ENCODE data around the gene ZNF438. TPM values are rescaled to one million over a fixed set of nuclear protein-coding genes. Genes with fewer than 3 reads are reported as not detected.

The ZNF438 gene
- total and polyA plus RNA-seq, 7 donors = 12.3 to 27.9 (median 20.7) TPM

DNA sequence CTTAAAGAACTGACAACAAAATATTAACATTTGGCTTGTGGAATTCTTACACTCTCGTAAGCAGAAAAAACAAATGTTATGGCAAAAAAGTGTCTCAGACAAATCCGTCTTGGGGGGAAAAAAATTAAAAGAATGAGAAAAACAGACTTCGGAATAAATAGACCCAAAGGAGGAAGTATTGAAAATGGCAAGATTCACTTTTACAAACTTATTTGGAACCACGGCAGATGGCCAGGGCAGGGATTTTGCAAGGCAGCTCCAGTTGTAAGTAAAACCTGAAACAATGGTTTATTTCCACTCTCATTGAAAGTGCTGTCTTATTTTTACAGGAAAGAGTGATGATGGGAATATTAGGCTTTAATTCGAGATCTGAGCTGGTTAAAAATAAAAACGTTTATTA lies 1.5 kb upstream of the ZNF438 start:
- no peak for ATAC-seq
- TF ChIP-seq, protein P1, sequence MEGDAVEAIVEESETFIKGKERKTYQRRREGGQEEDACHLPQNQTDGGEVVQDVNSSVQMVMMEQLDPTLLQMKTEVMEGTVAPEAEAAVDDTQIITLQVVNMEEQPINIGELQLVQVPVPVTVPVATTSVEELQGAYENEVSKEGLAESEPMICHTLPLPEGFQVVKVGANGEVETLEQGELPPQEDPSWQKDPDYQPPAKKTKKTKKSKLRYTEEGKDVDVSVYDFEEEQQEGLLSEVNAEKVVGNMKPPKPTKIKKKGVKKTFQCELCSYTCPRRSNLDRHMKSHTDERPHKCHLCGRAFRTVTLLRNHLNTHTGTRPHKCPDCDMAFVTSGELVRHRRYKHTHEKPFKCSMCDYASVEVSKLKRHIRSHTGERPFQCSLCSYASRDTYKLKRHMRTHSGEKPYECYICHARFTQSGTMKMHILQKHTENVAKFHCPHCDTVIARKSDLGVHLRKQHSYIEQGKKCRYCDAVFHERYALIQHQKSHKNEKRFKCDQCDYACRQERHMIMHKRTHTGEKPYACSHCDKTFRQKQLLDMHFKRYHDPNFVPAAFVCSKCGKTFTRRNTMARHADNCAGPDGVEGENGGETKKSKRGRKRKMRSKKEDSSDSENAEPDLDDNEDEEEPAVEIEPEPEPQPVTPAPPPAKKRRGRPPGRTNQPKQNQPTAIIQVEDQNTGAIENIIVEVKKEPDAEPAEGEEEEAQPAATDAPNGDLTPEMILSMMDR (IDR thresholded peaks at IDR 0.05) = no peak
- no peaks in the 10 kb centered on the region for H3K36me3 ChIP-seq (ENCODE audit: insufficient read depth in 1 of 2, low read depth in 1 of 2)
- H3K27ac ChIP-seq = peak overlapping the region; percentile 100
- WGBS, 3 donors = 35 to 54% (median 42%) methylated on average over 6 of the region's 6 CpGs
- H3K27me3 ChIP-seq (ENCODE audit: insufficient read depth in 3 of 3, low read length in 2 of 3) = no peaks in the 10 kb centered on the region
- peak; percentile 31 to 54 for DNase-seq
- intact Hi-C loops (cut with DNase I) = loop anchor here (2.0 to 10.0 kb wide), 5 partner anchors 61 to 569 kb away; partner anchors contain the start of gene ZEB1 (in 1 of the 2)
- peaks cover 35% of the 10 kb centered on the region for H3K4me1 ChIP-seq
- H3K4me3 ChIP-seq = peak overlapping the region; percentile 79
- no peaks in the 10 kb centered on the region for H3K9me3 ChIP-seq

DNA sequence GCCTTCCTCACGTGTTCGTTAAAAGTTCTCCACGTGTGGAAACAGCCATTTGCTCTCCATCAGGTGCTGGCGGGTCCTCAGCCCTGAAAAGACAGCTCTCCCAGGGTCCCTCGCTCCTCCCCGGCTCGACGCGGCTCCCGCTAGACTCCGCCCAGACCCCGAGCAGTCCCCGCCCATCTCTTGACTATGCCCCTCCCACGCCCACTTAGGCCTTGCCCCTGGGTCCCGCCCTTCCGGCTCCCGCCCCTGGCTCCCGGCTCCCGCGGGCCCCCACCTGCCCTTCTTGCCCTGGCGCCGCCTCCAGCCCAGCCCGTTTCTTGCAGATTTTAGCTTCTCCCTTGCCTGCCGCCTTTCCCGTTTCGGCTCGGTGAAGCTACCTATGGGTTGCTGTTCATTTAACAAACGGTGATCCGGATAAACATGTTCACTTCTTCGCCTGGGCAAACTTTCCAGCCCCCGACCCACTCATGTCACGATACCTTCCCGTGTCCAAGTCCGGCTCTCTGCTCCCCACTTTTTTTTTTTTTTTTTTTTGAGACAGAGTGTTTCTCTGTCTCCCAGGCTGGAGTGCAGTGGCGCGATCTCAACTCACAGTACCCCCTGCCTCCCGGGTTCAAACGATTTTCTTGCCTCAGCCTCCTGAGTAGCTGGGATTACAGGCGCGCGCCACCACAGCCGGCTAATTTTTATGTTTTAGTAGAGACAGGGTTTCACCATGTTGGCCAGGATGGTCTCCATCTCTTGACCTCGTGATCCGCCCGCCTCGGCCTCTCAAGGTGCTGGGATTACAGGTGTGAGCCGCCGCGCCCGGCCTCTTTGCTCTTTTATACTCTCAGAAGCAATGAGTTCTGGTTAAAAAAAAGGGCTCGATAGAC lies 830 bp upstream of the ZNF438 start:
- WGBS, 3 donors = 16 to 23% (median 19%) methylated on average over 51 of the region's 51 CpGs

DNA sequence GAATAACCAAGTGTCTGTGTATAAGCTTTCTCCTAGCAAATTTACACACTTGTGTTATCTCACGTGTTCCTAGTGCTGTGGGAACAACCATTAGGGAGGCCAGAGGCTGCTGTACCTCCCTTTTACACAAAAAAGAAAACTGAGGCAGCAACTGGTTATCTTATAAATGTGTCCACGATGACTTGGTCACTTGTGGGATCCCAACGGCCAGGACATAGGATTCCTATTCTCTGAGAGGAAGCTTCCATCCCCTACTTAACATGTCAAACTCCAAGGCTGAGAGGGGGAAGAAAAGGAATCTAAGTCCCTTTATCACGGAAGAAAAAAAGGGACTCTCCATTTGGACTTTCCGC lies 484 bp downstream of the ZNF438 start:
- TF ChIP-seq, protein P1 (IDR thresholded peaks at IDR 0.05) = no peak
- DNase-seq (no peak), ATAC-seq (no peak)
- no peaks in the 10 kb centered on the region for H3K27me3 ChIP-seq (ENCODE audit: insufficient read depth in 3 of 3, low read length in 2 of 3)
- intact Hi-C loops (cut with DNase I) = loop anchor here (1.0 to 10.0 kb wide), 5 partner anchors 59 to 571 kb away; no protein-coding TSS in a partner anchor
- H3K9me3 ChIP-seq = no peaks in the 10 kb centered on the region
- peak overlapping the region; percentile 100 for H3K27ac ChIP-seq
- WGBS, 3 donors = 2 to 8% (median 5%) methylated on average over 4 to 5 of the region's 5 CpGs
- H3K36me3 ChIP-seq (ENCODE audit: insufficient read depth in 1 of 2, low read depth in 1 of 2) = no peaks in the 10 kb centered on the region
- peak overlapping the region; percentile 79 for H3K4me3 ChIP-seq
- peaks cover 44% of the 10 kb centered on the region for H3K4me1 ChIP-seq

More for the DNA sequence above, 830 bp upstream of the ZNF438 start:
- ATAC-seq = peak; percentile 88 to 94 (median 90)
- Histone ChIP-seq H3K9me3 (no peaks in the 10 kb centered on the region), H3K36me3 (ENCODE audit: insufficient read depth in 1 of 2, low read depth in 1 of 2) (no peaks in the 10 kb centered on the region), H3K27me3 (ENCODE audit: insufficient read depth in 3 of 3, low read length in 2 of 3) (no peaks in the 10 kb centered on the region), H3K27ac (peak overlapping the region; percentile 100), H3K4me3 (peak overlapping the region; percentile 79), H3K4me1 (peaks cover 41% of the 10 kb centered on the region)
- intact Hi-C loops (cut with DNase I) = loop anchor here (2.0 to 10.0 kb wide), 5 partner anchors 60 to 570 kb away; partner anchors contain the start of gene ZEB1 (in 1 of the 2)
- peak; percentile 97 to 98 for DNase-seq
- TF ChIP-seq, protein P1 (IDR thresholded peaks at IDR 0.05) = no peak

DNA sequence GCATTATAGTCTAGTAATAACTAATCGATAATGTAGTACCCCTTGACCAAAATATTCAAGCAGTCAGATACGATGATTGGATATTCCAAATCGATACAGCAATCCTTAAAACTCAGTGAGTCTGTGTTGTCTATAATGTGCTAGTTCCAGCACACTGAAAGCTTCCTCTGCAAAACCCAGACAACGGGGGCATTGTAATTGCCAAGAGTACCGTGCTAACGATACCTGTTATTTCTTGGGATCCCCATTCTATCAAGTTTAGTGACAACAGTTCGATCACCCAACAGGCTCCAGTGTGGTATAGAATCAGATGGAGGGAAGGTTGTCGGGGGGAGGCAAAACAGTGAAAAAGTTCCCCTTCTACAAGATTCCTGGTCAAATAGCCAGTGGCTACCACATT lies 865 bp downstream of the ZNF438 start:
- no peaks in the 10 kb centered on the region for H3K27me3 ChIP-seq (ENCODE audit: insufficient read depth in 3 of 3, low read length in 2 of 3)
- H3K27ac ChIP-seq = peak overlapping the region; percentile 100
- no peak for ATAC-seq
- DNase-seq = no peak
- peak overlapping the region; percentile 79 for H3K4me3 ChIP-seq
- 48 to 49% (median 49%) methylated on average over 8 of the region's 8 CpGs for WGBS, 3 donors
- no peaks in the 10 kb centered on the region for H3K9me3 ChIP-seq
- peaks cover 44% of the 10 kb centered on the region for H3K4me1 ChIP-seq
- intact Hi-C loops (cut with DNase I) = loop anchor here (1.0 to 10.0 kb wide), 5 partner anchors 58 to 572 kb away; no protein-coding TSS in a partner anchor
- H3K36me3 ChIP-seq (ENCODE audit: insufficient read depth in 1 of 2, low read depth in 1 of 2) = no peaks in the 10 kb centered on the region
- TF ChIP-seq, protein P1 (IDR thresholded peaks at IDR 0.05) = no peak
